Measurements from ENCODE around the gene SLC35E4.

DNA sequence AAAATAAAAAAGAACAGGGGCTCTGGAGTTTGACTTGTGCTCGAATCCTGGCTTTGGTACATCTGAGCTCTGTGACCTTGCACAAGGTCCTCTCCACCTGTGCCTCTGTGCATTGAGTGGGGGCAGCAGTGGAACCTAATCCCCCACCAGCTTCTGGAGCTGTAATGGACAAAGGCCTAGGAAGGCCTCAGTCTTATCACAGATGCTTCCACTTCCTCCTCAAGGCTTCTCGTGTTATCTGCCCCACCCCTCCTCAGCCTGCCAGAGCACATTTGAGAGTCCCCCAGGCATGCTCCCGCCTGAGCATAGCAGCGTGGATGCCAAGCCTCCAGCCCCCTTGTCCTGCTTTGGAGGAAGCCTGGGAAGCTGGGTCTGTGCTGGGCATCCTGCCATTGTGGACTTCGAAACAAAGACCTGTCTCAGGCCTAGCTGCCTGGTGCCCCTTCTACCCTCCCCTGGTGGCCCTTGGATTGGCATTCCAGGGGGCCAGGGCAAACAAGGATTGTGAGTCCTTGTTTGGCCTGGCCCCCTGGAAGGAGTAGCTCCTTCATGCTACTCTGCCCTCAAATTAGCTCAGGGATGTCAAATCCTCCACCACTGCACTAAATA, 15.0 kb downstream of the SLC35E4 start:
- TF ChIP-seq, protein P1, sequence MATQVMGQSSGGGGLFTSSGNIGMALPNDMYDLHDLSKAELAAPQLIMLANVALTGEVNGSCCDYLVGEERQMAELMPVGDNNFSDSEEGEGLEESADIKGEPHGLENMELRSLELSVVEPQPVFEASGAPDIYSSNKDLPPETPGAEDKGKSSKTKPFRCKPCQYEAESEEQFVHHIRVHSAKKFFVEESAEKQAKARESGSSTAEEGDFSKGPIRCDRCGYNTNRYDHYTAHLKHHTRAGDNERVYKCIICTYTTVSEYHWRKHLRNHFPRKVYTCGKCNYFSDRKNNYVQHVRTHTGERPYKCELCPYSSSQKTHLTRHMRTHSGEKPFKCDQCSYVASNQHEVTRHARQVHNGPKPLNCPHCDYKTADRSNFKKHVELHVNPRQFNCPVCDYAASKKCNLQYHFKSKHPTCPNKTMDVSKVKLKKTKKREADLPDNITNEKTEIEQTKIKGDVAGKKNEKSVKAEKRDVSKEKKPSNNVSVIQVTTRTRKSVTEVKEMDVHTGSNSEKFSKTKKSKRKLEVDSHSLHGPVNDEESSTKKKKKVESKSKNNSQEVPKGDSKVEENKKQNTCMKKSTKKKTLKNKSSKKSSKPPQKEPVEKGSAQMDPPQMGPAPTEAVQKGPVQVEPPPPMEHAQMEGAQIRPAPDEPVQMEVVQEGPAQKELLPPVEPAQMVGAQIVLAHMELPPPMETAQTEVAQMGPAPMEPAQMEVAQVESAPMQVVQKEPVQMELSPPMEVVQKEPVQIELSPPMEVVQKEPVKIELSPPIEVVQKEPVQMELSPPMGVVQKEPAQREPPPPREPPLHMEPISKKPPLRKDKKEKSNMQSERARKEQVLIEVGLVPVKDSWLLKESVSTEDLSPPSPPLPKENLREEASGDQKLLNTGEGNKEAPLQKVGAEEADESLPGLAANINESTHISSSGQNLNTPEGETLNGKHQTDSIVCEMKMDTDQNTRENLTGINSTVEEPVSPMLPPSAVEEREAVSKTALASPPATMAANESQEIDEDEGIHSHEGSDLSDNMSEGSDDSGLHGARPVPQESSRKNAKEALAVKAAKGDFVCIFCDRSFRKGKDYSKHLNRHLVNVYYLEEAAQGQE (IDR thresholded peaks at IDR 0.05; ENCODE audit: insufficient read depth in 1 of 2, low read depth in 2 of 2, low read length in 2 of 2) = no peak
- TF ChIP-seq SIN3A (IDR thresholded peaks at IDR 0.05; ENCODE audit: borderline replicate concordance, insufficient read depth, low read length) (no peak), POLR2AphosphoS5 (IDR thresholded peaks at IDR 0.05; ENCODE audit: low read depth, low read length) (no peak)

Data from PFSK-1 (cell line).